K562 (cell line): ENCODE measurements around the gene NDST1. TPM values are rescaled to one million over a fixed set of nuclear protein-coding genes. Genes with fewer than 3 reads are reported as not detected.

Source experiments
- ATAC-seq: fragments of 200-7000 bp; cut with Tn5 transposase; 3 replicates; pipeline ENCODE4 v1.9.1; 2020; ENCODE audit warnings: moderate library complexity
- BruUV-seq: library from RNA; stranded (reverse); fragments of 400-500 nt; replicated peaks from 2 replicates; lab custom pipeline; 2021; lab: Mats Ljungman, UMichigan
- CTCF ChIA-PET: fragments of 300-600 bp; formaldehyde crosslinking; extraction: SDS; loops from one replicate; lab custom pipeline; 2021; ENCODE audit warnings: low intra/inter-chr PET ratio; lab: Yijun Ruan, JAX
- POLR2A ChIA-PET: fragments of 300-600, 350-650 bp; sonication (Branson Sonifier 250); formaldehyde crosslinking; extraction: SDS; loops from one replicate; lab custom pipeline; 2021; ENCODE audit warnings: antibody characterized with exemption, inconsistent platforms; lab: Yijun Ruan, JAX
- DNase-seq, 4 experiments: peaks; one replicate each; pipeline versions ENCODE4 v3.0.0 to v3.0.0-alpha.2; 2011 to 2018; ENCODE audit warnings: low spot score in 3 of 4, mixed read lengths in 3 of 4; ENCODE audit errors: extremely low read depth in 1 of 4
- FAIRE-seq: peaks from 2 replicates; lab custom pipeline; 2011; peaks lifted over from hg19 to GRCh38; lab: Jason Lieb, UNC
- H2AFZ ChIP-seq: 2 replicates; pipeline ENCODE4 v1.6.0; 2011; ENCODE audit warnings: low read depth, low read length, control low read depth, inconsistent platforms
- H3K27ac ChIP-seq: fragments of 200-600 bp; 3 replicates; pipeline ENCODE4 v1.8.0; 2011; ENCODE audit warnings: low read depth, mild to moderate bottlenecking, control low read depth, inconsistent platforms, low read length, moderate library complexity, mixed read lengths; ENCODE audit errors: extremely low read depth
- H3K27me3 ChIP-seq, 2 experiments: fragments of 300-600 bp in 1 of 2; 2 replicates in 1 of 2; 3 replicates in 1 of 2; pipeline versions ENCODE4 v1.6.0 to v1.8.0; 2011; ENCODE audit warnings: inconsistent platforms in 2 of 2, low read length in 2 of 2, mild to moderate bottlenecking in 1 of 2, mixed read lengths in 1 of 2, moderate library complexity in 1 of 2; ENCODE audit not compliant: control insufficient read depth in 2 of 2, insufficient read depth in 2 of 2
- H3K36me3 ChIP-seq: fragments of 300-600 bp; 3 replicates; pipeline ENCODE4 v1.8.0; 2011; ENCODE audit warnings: mild to moderate bottlenecking, low read length, inconsistent platforms; ENCODE audit not compliant: control insufficient read depth, insufficient read depth
- H3K4me1 ChIP-seq, 2 experiments: fragments of 200-600 bp in 1 of 2; replicated peaks in 1 of 2; 2 replicates in 1 of 2; 3 replicates in 1 of 2; pipeline versions ENCODE4 v1.5.1 to v1.8.0; 2011; ENCODE audit warnings: inconsistent platforms in 2 of 2, low read length in 2 of 2, mild to moderate bottlenecking in 1 of 2, mixed read lengths in 1 of 2, moderate library complexity in 1 of 2; ENCODE audit not compliant: control insufficient read depth in 2 of 2, insufficient read depth in 2 of 2
- H3K4me2 ChIP-seq: 2 replicates; pipeline ENCODE4 v1.6.1; 2011; ENCODE audit warnings: low read length, control low read depth, inconsistent platforms, mixed read lengths; ENCODE audit not compliant: insufficient read depth
- H3K4me3 ChIP-seq: fragments of 200-600 bp; sonication (generic), shearing (Covaris generic); 2 replicates; pipeline ENCODE4 v1.5.1; 2016; ENCODE audit warnings: control low read depth, inconsistent platforms
- H3K79me2 ChIP-seq: fragments of 200-600 bp; 3 replicates; pipeline ENCODE4 v1.8.0; 2011; ENCODE audit warnings: low read length, inconsistent platforms; ENCODE audit not compliant: control insufficient read depth, insufficient read depth
- H3K9ac ChIP-seq, 2 experiments: 2 replicates each; pipeline versions ENCODE4 v1.6.0 to v1.6.1; 2011; ENCODE audit warnings: low read depth in 2 of 2, low read length in 2 of 2, control low read depth in 1 of 2, inconsistent platforms in 1 of 2, mild to moderate bottlenecking in 1 of 2, mixed read lengths in 1 of 2; ENCODE audit not compliant: insufficient read depth in 1 of 2
- H3K9me1 ChIP-seq: one replicate; pipeline ENCODE4 v1.6.0; 2011; ENCODE audit warnings: inconsistent platforms, mild to moderate bottlenecking, low read length, moderate library complexity; ENCODE audit not compliant: control insufficient read depth, insufficient read depth
- H3K9me3 ChIP-seq: replicated peaks from 2 replicates; pipeline ENCODE4 v1.5.1; 2011; ENCODE audit warnings: low read depth, low read length, inconsistent platforms; ENCODE audit not compliant: control insufficient read depth, insufficient read depth
- H4K20me1 ChIP-seq: replicated peaks from 2 replicates; pipeline ENCODE4 v1.6.1; 2011; ENCODE audit warnings: low read length, inconsistent platforms, mixed read lengths; ENCODE audit not compliant: control insufficient read depth, insufficient read depth
- CEBPB ChIP-seq: fragments of 450-650 bp; IDR thresholded peaks from 2 replicates; pipeline ENCODE4 v1.6.1; 2016; ENCODE audit warnings: missing genetic modification characterization, missing compliant biosample characterization
- CEBPG ChIP-seq, 3 experiments: fragments of 200-800 bp in 1 of 3; sonication (Bioruptor generic) in 1 of 3; sonication (generic) in 1 of 3; formaldehyde crosslinking in 1 of 3; IDR thresholded peaks in 2 of 3; conservative IDR thresholded peaks in 1 of 3; 2 replicates each; pipeline versions ENCODE4 v1.6.1 to v1.8.0; 2016 to 2022; ENCODE audit warnings: missing compliant biosample characterization in 2 of 3, missing genetic modification characterization in 2 of 3, mild to moderate bottlenecking in 1 of 3, missing genetic modification reagents in 1 of 3
- MTA3 ChIP-seq: fragments of 450-650 bp; formaldehyde crosslinking; IDR thresholded peaks from 2 replicates; pipeline ENCODE4 v1.6.1; 2017; ENCODE audit warnings: mild to moderate bottlenecking, borderline replicate concordance
- NR2C1 ChIP-seq, 2 experiments: fragments of 450-650 bp; IDR thresholded peaks; 2 replicates each; pipeline ENCODE4 v1.6.1; 2017; ENCODE audit warnings: mild to moderate bottlenecking in 2 of 2, antibody characterized with exemption in 1 of 2, inconsistent platforms in 1 of 2, missing compliant biosample characterization in 1 of 2, missing genetic modification characterization in 1 of 2
- PHB2 ChIP-seq: fragments of 450-650 bp; IDR thresholded peaks from 2 replicates; pipeline ENCODE4 v1.6.1; 2017; ENCODE audit warnings: low read depth
- TEAD1 ChIP-seq, 2 experiments: fragments of 450-650 bp in 1 of 2; sonication (generic) in 1 of 2; formaldehyde crosslinking; IDR thresholded peaks; 2 replicates each; pipeline versions ENCODE4 v1.4.0 to v1.8.0; 2020 to 2022; ENCODE audit warnings: mild to moderate bottlenecking in 2 of 2, missing genetic modification reagents in 1 of 2
- ZNF134 ChIP-seq: fragments of 250-450 bp; sonication (Bioruptor Pico); conservative IDR thresholded peaks from 2 replicates; pipeline ENCODE4 v1.4.0; 2020
- WGBS: fragments of 100-300 bp; shearing (Covaris generic); methylation state at CpG from one replicate; pipeline ENCODE4 v1.1.6; 2016; ENCODE audit warnings: low coverage, mixed read lengths; ENCODE audit not compliant: insufficient coverage; ENCODE audit errors: missing lambda C conversion rate; 5-methylcytosine and 5-hydroxymethylcytosine counted together
- in situ Hi-C: fragments of 300-500 bp; cut with MboI; formaldehyde crosslinking; loops from 4 replicates; pipeline ENCODE4 v1.15.0; 2018; ENCODE audit warnings: inconsistent platforms, mixed read lengths
- intact Hi-C: fragments of 100-400 bp; cut with micrococcal nuclease; formaldehyde crosslinking; loops from 2 replicates; pipeline ENCODE4 v1.14.2; 2022
- polyA plus RNA-seq, 8 experiments: library from polyadenylated mRNA; depleted of rRNA in 4 of 8; stranded (reverse) in 5 of 8; unstranded in 3 of 8; fragments of >200 nt; fragmentation: Nextera tagmentation in 2 of 8; fragmentation: Illumina TruSeq in 1 of 8; extraction: Ambion mirVana in 2 of 8; extraction: Trizol in 1 of 8; gene quantifications; 2 replicates each; pipeline versions ENCODE4 v1.2.1 to v1.2.3, GENCODE V29; 2011 to 2014; ENCODE audit warnings: inconsistent platforms in 1 of 8, missing spikeins in 1 of 8
- total RNA-seq, 7 experiments: library from RNA; depleted of rRNA in 6 of 7; stranded (reverse); fragments of >200 nt in 6 of 7; fragmentation: Illumina TruSeq in 2 of 7; extraction: Trizol in 2 of 7; gene quantifications; 2 replicates each; pipeline versions ENCODE4 v1.2.1 to v1.2.3, GENCODE V29; 2011 to 2021; ENCODE audit warnings: low replicate concordance in 1 of 7
- TF ChIP-seq, protein P1 (sequence below): fragments of 250-450 bp; sonication (Bioruptor Pico); IDR thresholded peaks from 2 replicates; pipeline ENCODE4 v1.5.0; 2020; ENCODE audit warnings: mild to moderate bottlenecking, borderline replicate concordance
- TF ChIP-seq, protein P2 (sequence below): fragments of 450-650 bp; formaldehyde crosslinking; IDR thresholded peaks from 2 replicates; pipeline ENCODE4 v1.4.0; 2020; ENCODE audit warnings: mild to moderate bottlenecking, moderate library complexity
- TF ChIP-seq, protein P3 (sequence below): fragments of 250-450 bp; sonication (Bioruptor Pico); IDR thresholded peaks from 2 replicates; pipeline ENCODE4 v1.4.0; 2020; ENCODE audit warnings: mild to moderate bottlenecking, moderate library complexity
- TF ChIP-seq, protein P4 (sequence below), 2 experiments: fragments of 450-650 bp in 1 of 2; sonication (generic) in 1 of 2; formaldehyde crosslinking in 1 of 2; IDR thresholded peaks in 1 of 2; conservative IDR thresholded peaks in 1 of 2; 2 replicates each; pipeline versions ENCODE4 v1.6.1 to v1.8.1; 2016 to 2023; ENCODE audit warnings: mild to moderate bottlenecking in 2 of 2, moderate library complexity in 2 of 2, inconsistent platforms in 1 of 2, missing genetic modification reagents in 1 of 2

NDST1 gene
- total and polyA plus RNA-seq, 9 of the 15 experiments (the other 6 are each of a cell fraction or from before 2014, with no cell fraction given) = 0.38 to 47.9 (median 9.9) TPM

DNA sequence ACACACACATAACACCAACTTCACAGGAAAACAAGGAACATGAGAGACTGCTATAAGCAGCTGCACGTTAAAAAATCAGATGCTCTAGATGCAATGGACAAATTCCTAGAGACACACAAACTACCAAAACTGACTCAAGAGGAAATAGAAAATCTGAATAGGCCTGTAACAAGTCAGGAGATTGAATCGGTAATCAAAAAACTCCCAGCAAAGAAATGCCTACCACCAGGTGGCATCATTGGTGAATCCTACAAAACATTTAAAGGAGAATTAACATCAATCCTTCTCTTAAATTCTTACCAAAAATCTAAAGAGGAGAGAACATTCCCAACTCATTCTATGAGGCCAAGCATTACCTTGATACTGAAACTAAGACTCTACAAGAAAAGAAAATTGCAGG is 54.9 kb downstream of the NDST1 start (continued):
- TF ChIP-seq, protein P1, sequence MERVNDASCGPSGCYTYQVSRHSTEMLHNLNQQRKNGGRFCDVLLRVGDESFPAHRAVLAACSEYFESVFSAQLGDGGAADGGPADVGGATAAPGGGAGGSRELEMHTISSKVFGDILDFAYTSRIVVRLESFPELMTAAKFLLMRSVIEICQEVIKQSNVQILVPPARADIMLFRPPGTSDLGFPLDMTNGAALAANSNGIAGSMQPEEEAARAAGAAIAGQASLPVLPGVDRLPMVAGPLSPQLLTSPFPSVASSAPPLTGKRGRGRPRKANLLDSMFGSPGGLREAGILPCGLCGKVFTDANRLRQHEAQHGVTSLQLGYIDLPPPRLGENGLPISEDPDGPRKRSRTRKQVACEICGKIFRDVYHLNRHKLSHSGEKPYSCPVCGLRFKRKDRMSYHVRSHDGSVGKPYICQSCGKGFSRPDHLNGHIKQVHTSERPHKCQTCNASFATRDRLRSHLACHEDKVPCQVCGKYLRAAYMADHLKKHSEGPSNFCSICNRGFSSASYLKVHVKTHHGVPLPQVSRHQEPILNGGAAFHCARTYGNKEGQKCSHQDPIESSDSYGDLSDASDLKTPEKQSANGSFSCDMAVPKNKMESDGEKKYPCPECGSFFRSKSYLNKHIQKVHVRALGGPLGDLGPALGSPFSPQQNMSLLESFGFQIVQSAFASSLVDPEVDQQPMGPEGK = no peak
- peak; percentile 87 to 94 for TF ChIP-seq TEAD1 (CRISPR knock-in tag; IDR thresholded peaks at IDR 0.05)
- TF ChIP-seq, protein P2, sequence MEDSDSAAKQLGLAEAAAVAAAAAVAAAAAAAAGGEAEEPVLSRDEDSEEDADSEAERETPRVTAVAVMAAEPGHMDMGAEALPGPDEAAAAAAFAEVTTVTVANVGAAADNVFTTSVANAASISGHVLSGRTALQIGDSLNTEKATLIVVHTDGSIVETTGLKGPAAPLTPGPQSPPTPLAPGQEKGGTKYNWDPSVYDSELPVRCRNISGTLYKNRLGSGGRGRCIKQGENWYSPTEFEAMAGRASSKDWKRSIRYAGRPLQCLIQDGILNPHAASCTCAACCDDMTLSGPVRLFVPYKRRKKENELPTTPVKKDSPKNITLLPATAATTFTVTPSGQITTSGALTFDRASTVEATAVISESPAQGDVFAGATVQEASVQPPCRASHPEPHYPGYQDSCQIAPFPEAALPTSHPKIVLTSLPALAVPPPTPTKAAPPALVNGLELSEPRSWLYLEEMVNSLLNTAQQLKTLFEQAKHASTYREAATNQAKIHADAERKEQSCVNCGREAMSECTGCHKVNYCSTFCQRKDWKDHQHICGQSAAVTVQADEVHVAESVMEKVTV (CRISPR knock-in tag) = peak; percentile 64

DNA sequence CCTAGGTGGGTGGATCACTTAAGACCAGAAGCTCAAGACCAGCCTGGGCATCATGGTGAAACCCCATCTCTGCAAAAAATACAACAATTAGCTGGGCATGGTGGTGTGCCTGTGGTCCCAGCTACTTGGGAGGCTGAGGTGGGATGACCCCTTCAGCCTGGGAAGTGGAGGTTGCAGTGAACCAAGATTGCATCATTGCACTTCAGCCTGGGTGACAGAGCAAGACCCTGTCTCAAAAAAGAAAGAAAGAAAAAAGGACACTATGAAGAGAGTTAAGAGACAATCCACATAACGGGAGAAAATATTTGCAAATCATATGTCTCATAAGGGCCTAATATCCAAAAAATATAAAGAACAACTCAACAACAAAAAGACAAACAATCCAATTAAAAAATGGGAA is 57.9 kb downstream of the NDST1 start:
- in situ Hi-C loops = no loop called here
- ChIA-PET CTCF (no interaction called here), POLR2A (interaction anchor here (0.8 kb wide), 1 partner anchor 10 kb away, joined by 5 read pairs; no protein-coding TSS in a partner anchor)

More for the DNA sequence above, 57.9 kb downstream of the NDST1 start:
- no TSS peak for BruUV-seq
- Histone ChIP-seq H3K4me1 (no peaks in the 10 kb centered on the region), H2AFZ (no peak overlapping the region), H3K9me1 (no peaks in the 10 kb centered on the region), H3K36me3 (no peaks in the 10 kb centered on the region), H3K27ac (no peak overlapping the region), H3K79me2 (no peaks in the 10 kb centered on the region), H3K27me3 (peaks cover 0 to 6% of the 10 kb centered on the region in 2 experiments; a peak in 2 of 5 replicates), H3K4me2 (no peak overlapping the region), H4K20me1 (no peaks in the 10 kb centered on the region), H3K9ac (no peak overlapping the region), H3K9me3 (no peaks in the 10 kb centered on the region), H3K4me3 (no peak overlapping the region)
- intact Hi-C loops = loop anchor here (10.0 kb wide), 2 partner anchors 419 to 599 kb away; no protein-coding TSS in a partner anchor
- TF ChIP-seq PHB2 (no peak), ZNF134 (CRISPR knock-in tag) (no peak), CEBPB (tag) (peak; percentile 50; the same call in 1 of the 2 replicates), MTA3 (no peak), CEBPG (CRISPR knock-in tag; IDR thresholded peaks at IDR 0.05) (no peak), CEBPG (tag; conservative IDR thresholded peaks at IDR 0.05 in 1 of 2, IDR thresholded peaks at IDR 0.05 in 1 of 2) (peak; percentile 52 to 59; a peak in 2 of 4 replicates), NR2C1 (IDR thresholded peaks at IDR 0.05) (no peak), NR2C1 (tag; IDR thresholded peaks at IDR 0.05) (no peak)
- TF ChIP-seq, protein P3, sequence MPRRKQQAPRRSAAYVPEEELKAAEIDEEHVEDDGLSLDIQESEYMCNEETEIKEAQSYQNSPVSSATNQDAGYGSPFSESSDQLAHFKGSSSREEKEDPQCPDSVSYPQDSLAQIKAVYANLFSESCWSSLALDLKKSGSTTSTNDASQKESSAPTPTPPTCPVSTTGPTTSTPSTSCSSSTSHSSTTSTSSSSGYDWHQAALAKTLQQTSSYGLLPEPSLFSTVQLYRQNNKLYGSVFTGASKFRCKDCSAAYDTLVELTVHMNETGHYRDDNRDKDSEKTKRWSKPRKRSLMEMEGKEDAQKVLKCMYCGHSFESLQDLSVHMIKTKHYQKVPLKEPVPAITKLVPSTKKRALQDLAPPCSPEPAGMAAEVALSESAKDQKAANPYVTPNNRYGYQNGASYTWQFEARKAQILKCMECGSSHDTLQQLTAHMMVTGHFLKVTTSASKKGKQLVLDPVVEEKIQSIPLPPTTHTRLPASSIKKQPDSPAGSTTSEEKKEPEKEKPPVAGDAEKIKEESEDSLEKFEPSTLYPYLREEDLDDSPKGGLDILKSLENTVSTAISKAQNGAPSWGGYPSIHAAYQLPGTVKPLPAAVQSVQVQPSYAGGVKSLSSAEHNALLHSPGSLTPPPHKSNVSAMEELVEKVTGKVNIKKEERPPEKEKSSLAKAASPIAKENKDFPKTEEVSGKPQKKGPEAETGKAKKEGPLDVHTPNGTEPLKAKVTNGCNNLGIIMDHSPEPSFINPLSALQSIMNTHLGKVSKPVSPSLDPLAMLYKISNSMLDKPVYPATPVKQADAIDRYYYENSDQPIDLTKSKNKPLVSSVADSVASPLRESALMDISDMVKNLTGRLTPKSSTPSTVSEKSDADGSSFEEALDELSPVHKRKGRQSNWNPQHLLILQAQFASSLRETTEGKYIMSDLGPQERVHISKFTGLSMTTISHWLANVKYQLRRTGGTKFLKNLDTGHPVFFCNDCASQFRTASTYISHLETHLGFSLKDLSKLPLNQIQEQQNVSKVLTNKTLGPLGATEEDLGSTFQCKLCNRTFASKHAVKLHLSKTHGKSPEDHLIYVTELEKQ = no peak
- TF ChIP-seq, protein P4, sequence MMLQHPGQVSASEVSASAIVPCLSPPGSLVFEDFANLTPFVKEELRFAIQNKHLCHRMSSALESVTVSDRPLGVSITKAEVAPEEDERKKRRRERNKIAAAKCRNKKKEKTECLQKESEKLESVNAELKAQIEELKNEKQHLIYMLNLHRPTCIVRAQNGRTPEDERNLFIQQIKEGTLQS (IDR thresholded peaks at IDR 0.05) = peak; percentile 74
- TF ChIP-seq, protein P4 (CRISPR knock-in tag; conservative IDR thresholded peaks at IDR 0.05) = no peak
- DNase-seq (no peak), FAIRE-seq (no peak), ATAC-seq (no peak)
- 11% methylated on average over 1 of the region's 1 CpG for WGBS
